ENCODE measurements around the gene BRD4.

The BRD4 gene

GRCh38 chr19:15225760-15226159 lies 106.6 kb downstream of the BRD4 start:
- DNase-seq (ENCODE audit: low read depth in 2 of 2) = no peak

GRCh38 chr19:15223649-15224361 lies 108.5 kb downstream of the BRD4 start:
- DNase-seq (ENCODE audit: low read depth in 2 of 2) = no peak

GRCh38 chr19:15222738-15223648 lies 109.3 kb downstream of the BRD4 start:
- peak; percentile 52 to 69 for DNase-seq (ENCODE audit: low read depth in 2 of 2)

GRCh38 chr19:15220833-15221232 lies 111.5 kb downstream of the BRD4 start:
- DNase-seq (ENCODE audit: low read depth in 2 of 2) = no peak

GRCh38 chr19:15218501-15218900 lies 113.8 kb downstream of the BRD4 start:
- DNase-seq (ENCODE audit: low read depth in 2 of 2) = no peak

- DNase-seq (ENCODE audit: low read depth in 2 of 2) = no peak
Measured at GRCh38 chr19:15216363-15216762, 116.0 kb downstream of the BRD4 start.

GRCh38 chr19:15213715-15214381 lies 118.5 kb downstream of the BRD4 start:
- no peak for DNase-seq (ENCODE audit: low read depth in 2 of 2)

GRCh38 chr19:15212711-15213110 lies 119.6 kb downstream of the BRD4 start:
- no peak for DNase-seq (ENCODE audit: low read depth in 2 of 2)

GRCh38 chr19:15210323-15210781 lies 122.0 kb downstream of the BRD4 start:
- DNase-seq (ENCODE audit: low read depth in 2 of 2) = no peak

GRCh38 chr19:15201374-15202023 lies 130.8 kb downstream of the BRD4 start:
- DNase-seq (ENCODE audit: low read depth in 2 of 2) = no peak

- no peak for DNase-seq (ENCODE audit: low read depth in 2 of 2)
Measured at GRCh38 chr19:15200553-15201364, 131.6 kb downstream of the BRD4 start, which contains the start of gene NOTCH3. NOTCH3 (minus strand) TSS chr19:15200995; CDS start chr19:15200905, 90 bp downstream.

GRCh38 chr19:15199661-15200552 lies 132.4 kb downstream of the BRD4 start:
- DNase-seq (ENCODE audit: low read depth in 2 of 2) = no peak

GRCh38 chr19:15198951-15199660 lies 133.2 kb downstream of the BRD4 start:
- no peak for DNase-seq (ENCODE audit: low read depth in 2 of 2)

- no peak for DNase-seq (ENCODE audit: low read depth in 2 of 2)
Measured at GRCh38 chr19:15197942-15198341, 134.4 kb downstream of the BRD4 start.

- DNase-seq (ENCODE audit: low read depth in 2 of 2) = no peak
Measured at GRCh38 chr19:15197275-15197941, 134.9 kb downstream of the BRD4 start.

GRCh38 chr19:15196360-15197005 lies 135.9 kb downstream of the BRD4 start:
- DNase-seq (ENCODE audit: low read depth in 2 of 2) = no peak

GRCh38 chr19:15195371-15196334 lies 136.7 kb downstream of the BRD4 start:
- DNase-seq (ENCODE audit: low read depth in 2 of 2) = no peak

Data from activated CD4-positive, alpha-beta T cell treated with anti-CD3 and anti-CD28 coated beads for 24 hours (primary cell).